ENCODE data around the gene PSMB1. TPM values are rescaled to one million over a fixed set of nuclear protein-coding genes. Genes with fewer than 3 reads are reported as not detected.

PSMB1 gene
- total and polyA plus RNA-seq, 9 of the 15 experiments (the other 6 are each of a cell fraction or from before 2014, with no cell fraction given) = 447 to 2,953 (median 884) TPM

DNA sequence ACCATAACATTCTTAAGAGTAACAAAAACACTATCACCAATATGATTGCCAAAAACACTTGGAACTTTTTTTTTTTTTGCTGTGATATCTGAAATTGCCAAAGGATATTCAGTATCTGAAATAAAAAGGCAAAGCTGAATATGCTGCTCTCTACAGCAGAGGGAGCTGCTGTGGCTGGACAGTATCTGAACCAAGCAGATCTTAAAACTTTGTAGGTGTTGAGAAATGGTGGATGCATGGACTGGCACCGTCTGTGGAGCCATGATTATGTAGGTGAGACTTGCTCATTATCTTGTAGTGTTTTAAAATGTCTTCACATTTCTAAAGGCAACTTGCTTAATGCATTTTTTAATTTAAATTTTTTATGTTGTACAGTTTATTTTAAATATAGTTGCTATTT is 22.1 kb upstream of the PSMB1 start:
- Histone ChIP-seq H3K9me3 (replicated peaks; ENCODE audit: control insufficient read depth, insufficient read depth, low read depth, low read length) (no peaks in the 10 kb centered on the region), H3K36me3 (ENCODE audit: control insufficient read depth, insufficient read depth, low read length) (peaks cover 98% of the 10 kb centered on the region), H3K9ac (ENCODE audit: insufficient read depth in 1 of 2, low read depth in 2 of 2, low read length in 2 of 2) (0 out of 4 replicates have a peak overlapping the region, but pooled peaks of 1 of the 2 experiments have one; percentile 3), H3K9me1 (ENCODE audit: control insufficient read depth, insufficient read depth, low read length) (no peaks in the 10 kb centered on the region), H3K4me3 (no peak overlapping the region), H3K27me3 (ENCODE audit: control insufficient read depth in 2 of 2, insufficient read depth in 2 of 2, low read length in 2 of 2) (no peaks in the 10 kb centered on the region), H2AFZ (ENCODE audit: low read depth, low read length) (no peak overlapping the region), H3K4me2 (ENCODE audit: insufficient read depth, low read length) (no peak overlapping the region), H3K27ac (ENCODE audit: extremely low read depth, low read depth, low read length) (peak overlapping the region; percentile 4; the same call in 1 of the 3 replicates), H3K4me1 (replicated peaks in 1 of 2; ENCODE audit: control insufficient read depth in 2 of 2, insufficient read depth in 2 of 2, low read length in 2 of 2) (peaks cover 0 to 16% of the 10 kb centered on the region in 2 experiments; a peak in 3 of 5 replicates), H3K79me2 (ENCODE audit: control insufficient read depth, insufficient read depth, low read length) (peaks cover 3% of the 10 kb centered on the region; the same call in 1 of the 3 replicates), H4K20me1 (replicated peaks; ENCODE audit: control insufficient read depth, insufficient read depth, low read length) (no peaks in the 10 kb centered on the region)
- 33% methylated on average over 1 of the region's 1 CpG for WGBS (ENCODE audit: insufficient coverage, low coverage, missing lambda C conversion rate)
- ChIA-PET CTCF (ENCODE audit: low intra/inter-chr PET ratio) (interaction anchor here (1.0 kb wide), 1 partner anchor 9 kb away, joined by 4 read pairs; the partner anchor contains the start of gene PDCD2), POLR2A (interaction anchor here (0.8 to 4.0 kb wide), 5 partner anchors 8 to 21 kb away, joined by 3 to 19 read pairs (median 6); partner anchors contain the start of genes PDCD2 and TBP)
- intact Hi-C loops (cut with micrococcal nuclease) (no loop called here), in situ Hi-C loops (cut with MboI) (no loop called here)
- DNase-seq (ENCODE audit: extremely low read depth in 1 of 4, low spot score in 3 of 4) (peak in 3 of 4 experiments; percentile 39 to 58 (median 54)), ATAC-seq (peak; percentile 80), FAIRE-seq (peak; percentile 77)
- BruUV-seq (replicated peaks) = no TSS peak
- peak; percentile 18; the same call in 1 of the 2 replicates for TF ChIP-seq JUND (IDR thresholded peaks at IDR 0.05; ENCODE audit: borderline replicate concordance, low read depth, low read length)
- TF ChIP-seq JUND (tag; IDR thresholded peaks at IDR 0.05; ENCODE audit: borderline replicate concordance, low read depth, low read length) = no peak
- TF ChIP-seq, protein P1, sequence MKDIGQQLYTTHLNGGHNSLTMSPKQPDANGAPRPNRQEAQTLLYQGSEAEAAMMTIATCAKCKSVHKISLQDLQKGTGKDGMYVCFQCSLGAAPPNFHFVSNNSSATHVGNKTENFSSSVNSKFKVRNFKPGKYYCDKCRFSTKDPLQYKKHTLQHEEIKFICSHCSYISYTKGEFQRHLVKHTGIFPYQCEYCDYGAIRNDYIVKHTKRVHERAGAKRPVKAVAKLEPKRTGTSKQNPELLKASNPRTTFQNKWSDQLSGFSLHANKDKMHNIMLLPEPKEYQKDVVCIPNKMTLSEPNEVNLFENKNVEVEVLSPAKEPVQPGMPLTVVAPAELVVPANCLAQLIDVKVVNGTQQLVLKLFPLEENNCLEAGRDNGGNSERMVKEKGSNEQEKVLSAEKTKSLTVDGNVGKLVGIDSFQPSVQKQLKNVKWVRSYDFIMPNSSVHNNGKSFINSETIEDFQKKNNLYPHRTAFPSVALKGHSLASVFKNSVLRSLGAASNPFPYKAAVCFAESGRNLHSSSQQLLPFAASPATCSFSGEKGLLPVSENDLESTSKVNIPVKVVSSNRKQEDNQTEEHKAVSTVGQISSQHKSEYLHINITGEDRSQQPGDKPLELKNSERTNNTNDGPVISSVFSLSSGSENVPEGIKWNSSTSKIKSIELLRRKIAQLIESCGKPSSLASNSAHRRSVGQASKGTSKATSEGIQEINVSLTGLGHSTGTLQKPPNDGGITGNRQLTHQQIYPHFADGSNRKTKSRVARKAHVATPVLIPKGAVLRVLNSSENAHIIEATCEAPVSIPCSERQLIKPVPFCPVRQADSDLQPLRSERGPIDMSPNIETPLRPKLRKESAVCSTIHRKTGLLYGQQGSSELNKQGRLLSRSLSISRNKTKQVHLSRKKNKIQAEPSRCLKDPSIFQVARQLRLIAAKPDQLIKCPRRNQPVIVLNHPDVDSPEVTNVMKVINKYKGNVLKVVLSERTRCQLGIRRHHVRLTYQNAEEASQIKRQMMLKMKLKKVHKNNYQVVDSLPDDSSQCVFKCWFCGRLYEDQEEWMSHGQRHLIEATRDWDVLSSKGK (CRISPR knock-in tag; IDR thresholded peaks at IDR 0.05) = no peak
- TF ChIP-seq ZNF408 (CRISPR knock-in tag; IDR thresholded peaks at IDR 0.05; ENCODE audit: low read depth) = no peak
- TF ChIP-seq, protein P2, sequence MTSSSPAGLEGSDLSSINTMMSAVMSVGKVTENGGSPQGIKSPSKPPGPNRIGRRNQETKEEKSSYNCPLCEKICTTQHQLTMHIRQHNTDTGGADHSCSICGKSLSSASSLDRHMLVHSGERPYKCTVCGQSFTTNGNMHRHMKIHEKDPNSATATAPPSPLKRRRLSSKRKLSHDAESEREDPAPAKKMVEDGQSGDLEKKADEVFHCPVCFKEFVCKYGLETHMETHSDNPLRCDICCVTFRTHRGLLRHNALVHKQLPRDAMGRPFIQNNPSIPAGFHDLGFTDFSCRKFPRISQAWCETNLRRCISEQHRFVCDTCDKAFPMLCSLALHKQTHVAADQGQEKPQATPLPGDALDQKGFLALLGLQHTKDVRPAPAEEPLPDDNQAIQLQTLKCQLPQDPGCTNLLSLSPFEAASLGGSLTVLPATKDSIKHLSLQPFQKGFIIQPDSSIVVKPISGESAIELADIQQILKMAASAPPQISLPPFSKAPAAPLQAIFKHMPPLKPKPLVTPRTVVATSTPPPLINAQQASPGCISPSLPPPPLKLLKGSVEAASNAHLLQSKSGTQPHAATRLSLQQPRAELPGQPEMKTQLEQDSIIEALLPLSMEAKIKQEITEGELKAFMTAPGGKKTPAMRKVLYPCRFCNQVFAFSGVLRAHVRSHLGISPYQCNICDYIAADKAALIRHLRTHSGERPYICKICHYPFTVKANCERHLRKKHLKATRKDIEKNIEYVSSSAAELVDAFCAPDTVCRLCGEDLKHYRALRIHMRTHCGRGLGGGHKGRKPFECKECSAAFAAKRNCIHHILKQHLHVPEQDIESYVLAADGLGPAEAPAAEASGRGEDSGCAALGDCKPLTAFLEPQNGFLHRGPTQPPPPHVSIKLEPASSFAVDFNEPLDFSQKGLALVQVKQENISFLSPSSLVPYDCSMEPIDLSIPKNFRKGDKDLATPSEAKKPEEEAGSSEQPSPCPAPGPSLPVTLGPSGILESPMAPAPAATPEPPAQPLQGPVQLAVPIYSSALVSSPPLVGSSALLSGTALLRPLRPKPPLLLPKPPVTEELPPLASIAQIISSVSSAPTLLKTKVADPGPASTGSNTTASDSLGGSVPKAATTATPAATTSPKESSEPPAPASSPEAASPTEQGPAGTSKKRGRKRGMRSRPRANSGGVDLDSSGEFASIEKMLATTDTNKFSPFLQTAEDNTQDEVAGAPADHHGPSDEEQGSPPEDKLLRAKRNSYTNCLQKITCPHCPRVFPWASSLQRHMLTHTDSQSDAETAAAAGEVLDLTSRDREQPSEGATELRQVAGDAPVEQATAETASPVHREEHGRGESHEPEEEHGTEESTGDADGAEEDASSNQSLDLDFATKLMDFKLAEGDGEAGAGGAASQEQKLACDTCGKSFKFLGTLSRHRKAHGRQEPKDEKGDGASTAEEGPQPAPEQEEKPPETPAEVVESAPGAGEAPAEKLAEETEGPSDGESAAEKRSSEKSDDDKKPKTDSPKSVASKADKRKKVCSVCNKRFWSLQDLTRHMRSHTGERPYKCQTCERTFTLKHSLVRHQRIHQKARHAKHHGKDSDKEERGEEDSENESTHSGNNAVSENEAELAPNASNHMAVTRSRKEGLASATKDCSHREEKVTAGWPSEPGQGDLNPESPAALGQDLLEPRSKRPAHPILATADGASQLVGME (CRISPR knock-in tag; IDR thresholded peaks at IDR 0.05) = no peak
- TF ChIP-seq MBD2 (IDR thresholded peaks at IDR 0.05; ENCODE audit: borderline replicate concordance, low read depth) = no peak
- peak; percentile 70 for TF ChIP-seq SMC3 (conservative IDR thresholded peaks at IDR 0.05; ENCODE audit: insufficient read depth, low read depth, low read length)
- TF ChIP-seq, protein P3, sequence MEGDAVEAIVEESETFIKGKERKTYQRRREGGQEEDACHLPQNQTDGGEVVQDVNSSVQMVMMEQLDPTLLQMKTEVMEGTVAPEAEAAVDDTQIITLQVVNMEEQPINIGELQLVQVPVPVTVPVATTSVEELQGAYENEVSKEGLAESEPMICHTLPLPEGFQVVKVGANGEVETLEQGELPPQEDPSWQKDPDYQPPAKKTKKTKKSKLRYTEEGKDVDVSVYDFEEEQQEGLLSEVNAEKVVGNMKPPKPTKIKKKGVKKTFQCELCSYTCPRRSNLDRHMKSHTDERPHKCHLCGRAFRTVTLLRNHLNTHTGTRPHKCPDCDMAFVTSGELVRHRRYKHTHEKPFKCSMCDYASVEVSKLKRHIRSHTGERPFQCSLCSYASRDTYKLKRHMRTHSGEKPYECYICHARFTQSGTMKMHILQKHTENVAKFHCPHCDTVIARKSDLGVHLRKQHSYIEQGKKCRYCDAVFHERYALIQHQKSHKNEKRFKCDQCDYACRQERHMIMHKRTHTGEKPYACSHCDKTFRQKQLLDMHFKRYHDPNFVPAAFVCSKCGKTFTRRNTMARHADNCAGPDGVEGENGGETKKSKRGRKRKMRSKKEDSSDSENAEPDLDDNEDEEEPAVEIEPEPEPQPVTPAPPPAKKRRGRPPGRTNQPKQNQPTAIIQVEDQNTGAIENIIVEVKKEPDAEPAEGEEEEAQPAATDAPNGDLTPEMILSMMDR (IDR thresholded peaks at IDR 0.05 in 2 of 3, conservative IDR thresholded peaks at IDR 0.05 in 1 of 3; ENCODE audit: insufficient read depth in 2 of 3, low read depth in 1 of 3, low read length in 3 of 3) = peak in 2 of 3 experiments; percentile 68 to 84; a peak in 5 of 6 replicates

All from K562 (cell line).